ENCODE results near the gene RXRA. TPM values are rescaled to one million over a fixed set of nuclear protein-coding genes. Genes with fewer than 3 reads are reported as not detected.

Gene RXRA
- total RNA-seq, 1 donor from 2014 or later: 16.8 TPM

DNA sequence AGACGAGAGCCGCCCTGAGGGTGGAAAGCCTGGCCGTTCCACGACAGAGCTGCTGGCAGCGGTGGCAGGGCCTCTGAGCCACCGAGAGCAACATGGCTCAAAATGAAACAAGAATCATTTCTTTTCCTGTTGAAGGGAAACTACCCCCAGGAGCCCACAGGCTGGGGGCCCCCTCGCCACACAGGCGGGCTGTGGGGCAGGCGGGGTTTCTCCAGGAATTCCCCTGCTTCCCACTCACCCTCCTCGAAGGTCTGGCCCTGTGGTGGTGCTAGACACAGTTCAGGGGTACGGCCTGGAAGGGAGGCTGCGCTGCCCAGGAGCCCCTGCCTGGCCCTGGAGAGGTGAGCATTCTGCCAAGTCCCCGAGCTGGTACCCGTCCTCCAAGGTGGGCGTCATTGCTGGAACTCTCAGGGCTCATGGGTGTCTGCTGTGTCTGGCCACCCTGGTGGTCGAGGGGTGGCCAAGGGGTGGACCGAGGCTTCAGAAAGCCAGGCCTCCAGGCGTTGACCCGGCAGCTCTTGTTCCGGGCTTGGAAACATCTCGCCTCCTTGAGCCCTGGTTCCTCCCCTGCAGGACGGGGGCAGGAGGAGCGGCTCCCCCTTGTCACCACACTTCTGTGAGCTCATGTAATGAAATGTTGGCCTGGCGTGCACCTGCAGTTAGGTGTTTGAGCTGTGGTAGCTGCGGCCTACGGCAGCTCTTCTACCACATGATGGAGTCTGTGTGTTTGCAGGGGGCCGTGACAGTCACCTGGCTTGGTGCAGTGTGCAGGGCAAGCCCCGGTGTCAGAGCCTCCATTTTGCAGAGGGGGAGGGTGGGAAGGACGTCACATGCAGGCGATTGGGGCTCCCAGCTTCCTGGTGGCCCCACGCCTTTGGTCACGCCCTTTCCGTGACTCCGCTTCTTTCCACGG is 65.3 kb downstream of the RXRA start:
- FAIRE-seq (no peak), DNase-seq (ENCODE audit: low read depth) (no peak)
- Histone ChIP-seq H3K27me3 (ENCODE audit: control insufficient read depth, insufficient read depth, low read length) (no peaks in the 10 kb centered on the region), H3K36me3 (ENCODE audit: control insufficient read depth, insufficient read depth, low read length) (peaks cover 16% of the 10 kb centered on the region), H3K4me3 (ENCODE audit: low read depth, low read length) (no peak overlapping the region)
- TF ChIP-seq, protein P1, sequence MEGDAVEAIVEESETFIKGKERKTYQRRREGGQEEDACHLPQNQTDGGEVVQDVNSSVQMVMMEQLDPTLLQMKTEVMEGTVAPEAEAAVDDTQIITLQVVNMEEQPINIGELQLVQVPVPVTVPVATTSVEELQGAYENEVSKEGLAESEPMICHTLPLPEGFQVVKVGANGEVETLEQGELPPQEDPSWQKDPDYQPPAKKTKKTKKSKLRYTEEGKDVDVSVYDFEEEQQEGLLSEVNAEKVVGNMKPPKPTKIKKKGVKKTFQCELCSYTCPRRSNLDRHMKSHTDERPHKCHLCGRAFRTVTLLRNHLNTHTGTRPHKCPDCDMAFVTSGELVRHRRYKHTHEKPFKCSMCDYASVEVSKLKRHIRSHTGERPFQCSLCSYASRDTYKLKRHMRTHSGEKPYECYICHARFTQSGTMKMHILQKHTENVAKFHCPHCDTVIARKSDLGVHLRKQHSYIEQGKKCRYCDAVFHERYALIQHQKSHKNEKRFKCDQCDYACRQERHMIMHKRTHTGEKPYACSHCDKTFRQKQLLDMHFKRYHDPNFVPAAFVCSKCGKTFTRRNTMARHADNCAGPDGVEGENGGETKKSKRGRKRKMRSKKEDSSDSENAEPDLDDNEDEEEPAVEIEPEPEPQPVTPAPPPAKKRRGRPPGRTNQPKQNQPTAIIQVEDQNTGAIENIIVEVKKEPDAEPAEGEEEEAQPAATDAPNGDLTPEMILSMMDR (IDR thresholded peaks at IDR 0.05; ENCODE audit: insufficient read depth, low read length, severe bottlenecking): no peak

DNA sequence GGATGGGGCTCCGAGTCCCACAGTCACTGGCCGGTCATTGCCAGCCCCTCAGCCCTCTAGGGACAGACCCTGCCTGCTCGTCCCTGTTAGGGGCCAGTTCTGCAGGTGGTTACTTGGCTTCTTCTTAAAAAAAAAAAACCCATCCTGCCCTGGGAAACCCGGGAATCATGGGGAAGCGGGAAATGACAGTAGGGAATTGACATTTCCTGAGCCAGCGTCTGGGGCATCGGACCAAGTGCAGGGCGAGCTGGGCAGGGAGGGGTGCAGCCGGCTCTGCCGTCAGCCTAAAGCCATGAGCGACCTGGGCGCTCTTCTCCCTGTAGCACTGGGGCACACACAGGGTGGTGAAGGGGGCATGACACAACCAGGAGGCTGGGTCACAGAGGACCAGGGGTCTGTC is 66.6 kb downstream of the RXRA start:
- Histone ChIP-seq H3K27me3 (ENCODE audit: control insufficient read depth, insufficient read depth, low read length) (no peaks in the 10 kb centered on the region), H3K4me3 (ENCODE audit: low read depth, low read length) (no peak overlapping the region), H3K36me3 (ENCODE audit: control insufficient read depth, insufficient read depth, low read length) (peaks cover 17% of the 10 kb centered on the region)
- TF ChIP-seq, protein P1 (IDR thresholded peaks at IDR 0.05; ENCODE audit: insufficient read depth, low read length, severe bottlenecking): no peak
- FAIRE-seq (no peak), DNase-seq (ENCODE audit: low read depth) (no peak)

DNA sequence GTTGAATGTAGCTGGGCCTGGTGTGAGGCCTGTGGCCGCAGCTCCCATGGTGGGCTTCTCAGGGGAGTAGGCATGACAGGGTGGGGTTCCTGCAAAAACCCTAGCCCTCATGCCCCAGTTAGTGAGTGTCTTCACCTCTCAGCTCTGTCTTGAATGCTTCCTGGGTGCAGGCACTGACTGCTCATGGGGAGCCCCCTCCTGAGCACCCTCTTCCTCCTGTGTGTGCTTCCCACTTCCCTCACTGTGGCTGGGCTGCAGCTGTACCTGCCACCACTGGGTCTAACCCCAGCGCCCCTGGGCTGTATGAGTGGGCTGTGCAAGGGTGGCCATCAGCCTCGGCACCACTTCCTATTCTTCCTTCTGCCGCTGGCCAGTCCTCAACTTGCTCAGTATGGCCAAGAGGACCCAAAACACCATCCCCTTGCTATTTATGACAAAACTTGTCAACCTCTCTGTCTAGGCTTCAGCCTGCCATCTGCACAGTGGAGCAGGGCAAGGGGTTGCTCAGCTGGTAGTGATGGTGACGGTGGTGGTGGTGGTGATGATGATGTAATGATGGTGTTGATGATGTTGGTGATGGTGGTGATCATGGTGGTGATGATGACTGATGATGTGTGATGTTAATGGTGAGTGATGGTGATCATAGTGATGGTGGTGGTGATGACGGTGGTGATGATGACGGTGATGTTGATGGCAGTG is 67.5 kb downstream of the RXRA start:
- TF ChIP-seq, protein P1 (IDR thresholded peaks at IDR 0.05; ENCODE audit: insufficient read depth, low read length, severe bottlenecking): no peak
- no peak overlapping the region for H3K4me3 ChIP-seq (ENCODE audit: low read depth, low read length)
- DNase-seq (ENCODE audit: low read depth) (no peak), FAIRE-seq (no peak)
- no peaks in the 10 kb centered on the region for H3K27me3 ChIP-seq (ENCODE audit: control insufficient read depth, insufficient read depth, low read length)
- H3K36me3 ChIP-seq (ENCODE audit: control insufficient read depth, insufficient read depth, low read length): peaks cover 17% of the 10 kb centered on the region

DNA sequence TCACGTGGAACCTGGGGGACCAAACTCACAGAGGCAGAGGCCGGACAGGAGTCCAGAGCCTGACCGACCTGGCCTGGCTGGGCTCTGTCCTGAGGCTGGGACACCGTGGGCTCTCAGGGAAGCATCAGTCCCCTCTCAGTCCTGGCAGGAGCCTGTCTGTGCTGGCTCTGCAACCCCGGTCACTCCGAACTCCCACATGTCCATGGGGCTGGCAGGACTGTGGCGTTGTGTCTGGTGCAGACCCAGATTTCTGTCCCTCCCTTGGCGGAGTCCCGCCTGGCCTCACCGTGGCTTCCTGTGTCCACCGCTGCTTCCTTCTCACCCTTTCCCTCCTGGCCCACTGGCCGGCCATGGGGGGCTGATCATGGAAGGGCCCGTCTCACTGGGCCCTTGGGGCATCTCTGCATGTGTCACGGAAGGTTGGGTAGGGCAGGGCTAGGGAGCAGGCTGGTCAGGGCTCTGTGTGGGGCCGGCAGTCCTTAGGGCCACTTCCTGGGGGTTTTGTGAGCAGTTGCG is 68.8 kb downstream of the RXRA start:
- DNase-seq (ENCODE audit: low read depth): no peak
- TF ChIP-seq, protein P1 (IDR thresholded peaks at IDR 0.05; ENCODE audit: insufficient read depth, low read length, severe bottlenecking): no peak
- Histone ChIP-seq H3K4me3 (ENCODE audit: low read depth, low read length) (no peak overlapping the region), H3K36me3 (ENCODE audit: control insufficient read depth, insufficient read depth, low read length) (peaks cover 22% of the 10 kb centered on the region), H3K27me3 (ENCODE audit: control insufficient read depth, insufficient read depth, low read length) (no peaks in the 10 kb centered on the region)
- no peak for FAIRE-seq

DNA sequence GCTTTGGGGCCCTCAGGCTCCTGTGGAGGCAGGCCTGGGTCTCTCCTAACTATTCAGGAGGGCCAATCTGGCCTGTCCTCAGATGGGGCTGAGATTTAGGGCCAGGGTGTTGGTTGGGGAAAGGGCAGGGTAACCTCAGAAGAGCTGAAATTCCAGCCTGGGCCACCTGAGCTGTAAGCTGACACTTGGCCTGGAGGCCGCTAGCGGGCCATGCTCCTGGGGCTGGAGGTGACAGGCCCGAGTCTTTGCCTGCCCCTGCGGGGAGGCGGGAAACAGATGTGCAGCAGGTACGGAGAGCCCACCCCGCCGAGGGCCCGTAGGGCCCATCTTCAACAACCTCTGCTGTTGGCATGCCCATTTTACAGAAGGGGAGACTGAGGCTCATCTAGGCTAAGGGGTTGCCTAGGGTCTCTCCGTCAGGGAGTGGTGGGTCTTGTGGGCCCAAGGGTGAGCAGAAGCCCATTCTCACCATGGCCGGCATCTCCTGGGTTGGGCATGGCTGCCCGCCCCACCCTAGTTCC is 69.5 kb downstream of the RXRA start:
- FAIRE-seq: no peak
- H3K4me3 ChIP-seq (ENCODE audit: low read depth, low read length): no peak overlapping the region
- no peak for DNase-seq (ENCODE audit: low read depth)

More for the DNA sequence above, 69.5 kb downstream of the RXRA start:
- Histone ChIP-seq H3K27me3 (ENCODE audit: control insufficient read depth, insufficient read depth, low read length) (no peaks in the 10 kb centered on the region), H3K36me3 (ENCODE audit: control insufficient read depth, insufficient read depth, low read length) (peaks cover 22% of the 10 kb centered on the region)
- TF ChIP-seq, protein P1 (IDR thresholded peaks at IDR 0.05; ENCODE audit: insufficient read depth, low read length, severe bottlenecking): no peak

Data from bronchial epithelial cell (primary cell).